HepG2 (cell line): ENCODE data around the gene FXYD6. TPM values are rescaled to one million over a fixed set of nuclear protein-coding genes. Genes with fewer than 3 reads are reported as not detected.

Source experiments
- ATAC-seq: fragments of 200-7000 bp; cut with Tn5 transposase; 3 replicates; pipeline ENCODE4 v1.9.1; 2020; ENCODE audit warnings: mild to moderate bottlenecking, moderate library complexity
- BruUV-seq: library from RNA; stranded (reverse); fragments of 400-500 nt; replicated peaks from 2 replicates; lab custom pipeline; 2021; lab: Mats Ljungman, UMichigan
- CTCF ChIA-PET: fragments of 300-600 bp; formaldehyde crosslinking; extraction: SDS; loops from one replicate; lab custom pipeline; 2021; ENCODE audit warnings: low total read pairs, inconsistent platforms, low intra/inter-chr PET ratio; lab: Yijun Ruan, JAX
- POLR2A ChIA-PET: fragments of 350-600 bp; sonication (Branson Sonifier 250); formaldehyde crosslinking; loops from one replicate; lab custom pipeline; 2020; ENCODE audit warnings: antibody characterized with exemption, inconsistent platforms; lab: Yijun Ruan, JAX
- DNase-seq: peaks from one replicate; pipeline ENCODE4 v3.0.0-alpha.2; 2015; ENCODE audit warnings: low spot score
- FAIRE-seq: peaks from 3 replicates; lab custom pipeline; 2011; peaks lifted over from hg19 to GRCh38; lab: Jason Lieb, UNC
- H2AFZ ChIP-seq: one replicate; pipeline ENCODE4 v1.6.1; 2011; ENCODE audit warnings: low read length, inconsistent platforms
- H3K27ac ChIP-seq: fragments of 300-600 bp; 3 replicates; pipeline ENCODE4 v1.8.0; 2011; ENCODE audit warnings: mixed run types, mild to moderate bottlenecking, mixed read lengths, low read length, inconsistent platforms; ENCODE audit not compliant: insufficient read depth; ENCODE audit errors: extremely low read length
- H3K27me3 ChIP-seq, 2 experiments: fragments of 200-600 bp in 1 of 2; 2 replicates in 1 of 2; 3 replicates in 1 of 2; pipeline versions ENCODE4 v1.6.0 to v1.8.0; 2011; ENCODE audit warnings: low read length in 2 of 2, mild to moderate bottlenecking in 2 of 2, moderate library complexity in 2 of 2, inconsistent platforms in 1 of 2; ENCODE audit not compliant: insufficient read depth in 2 of 2, control insufficient read depth in 1 of 2
- H3K36me3 ChIP-seq, 2 experiments: fragments of 200-600 bp in 1 of 2; replicated peaks in 1 of 2; 2 replicates in 1 of 2; 3 replicates in 1 of 2; pipeline versions ENCODE4 v1.5.1 to v1.8.0; 2011; ENCODE audit warnings: low read length in 2 of 2, inconsistent platforms in 1 of 2; ENCODE audit not compliant: insufficient read depth in 2 of 2, control insufficient read depth in 1 of 2
- H3K4me1 ChIP-seq: 2 replicates; pipeline ENCODE4 v1.5.1; 2012; ENCODE audit warnings: low read length, inconsistent platforms; ENCODE audit not compliant: insufficient read depth
- H3K4me2 ChIP-seq: 2 replicates; pipeline ENCODE4 v1.6.0; 2011; ENCODE audit warnings: low read depth, low read length, inconsistent platforms
- H3K4me3 ChIP-seq, 3 experiments: fragments of 200-600 bp in 1 of 3; sonication (generic), shearing (Covaris generic) in 1 of 3; replicated peaks in 1 of 3; 2 replicates each; pipeline ENCODE4 v1.5.1; 2011 to 2016; ENCODE audit warnings: low read length in 3 of 3, inconsistent platforms in 2 of 3, low read depth in 2 of 3, mild to moderate bottlenecking in 2 of 3, control low read depth in 1 of 3, mixed read lengths in 1 of 3; ENCODE audit not compliant: insufficient read depth in 1 of 3
- H3K79me2 ChIP-seq: one replicate; pipeline ENCODE4 v1.6.1; 2011; ENCODE audit warnings: low read length, inconsistent platforms; ENCODE audit not compliant: insufficient read depth
- H3K9ac ChIP-seq: 2 replicates; pipeline ENCODE4 v1.6.0; 2011; ENCODE audit warnings: mild to moderate bottlenecking, low read depth, low read length, inconsistent platforms; ENCODE audit not compliant: insufficient read depth
- H3K9me3 ChIP-seq: 2 replicates; pipeline ENCODE4 v1.5.1; 2012; ENCODE audit warnings: mild to moderate bottlenecking, low read length
- H4K20me1 ChIP-seq: 2 replicates; pipeline ENCODE4 v1.6.0; 2011; ENCODE audit warnings: inconsistent platforms, mild to moderate bottlenecking, low read length, moderate library complexity; ENCODE audit not compliant: insufficient read depth
- E2F1 ChIP-seq: sonication (generic); formaldehyde crosslinking; IDR thresholded peaks from 2 replicates; pipeline ENCODE4 v1.5.0; 2020; ENCODE audit warnings: missing genetic modification reagents
- FOXP4 ChIP-seq: sonication (generic); formaldehyde crosslinking; IDR thresholded peaks from 2 replicates; pipeline ENCODE4 v1.4.0; 2020; ENCODE audit warnings: missing genetic modification reagents
- MXD4 ChIP-seq: IDR thresholded peaks from 2 replicates; pipeline ENCODE4 v1.6.1; 2016; ENCODE audit warnings: mild to moderate bottlenecking, missing biosample characterization, missing genetic modification reagents
- SOX6 ChIP-seq, 2 experiments: fragments of 450-650 bp in 1 of 2; sonication (generic) in 1 of 2; formaldehyde crosslinking in 1 of 2; IDR thresholded peaks; 2 replicates each; pipeline versions ENCODE4 v1.4.0 to v1.6.1; 2017 to 2020; ENCODE audit warnings: antibody characterized with exemption in 1 of 2, mild to moderate bottlenecking in 1 of 2, missing genetic modification reagents in 1 of 2
- TERF1 ChIP-seq: sonication (generic); formaldehyde crosslinking; IDR thresholded peaks from 2 replicates; pipeline ENCODE4 v1.8.0; 2022; ENCODE audit warnings: mild to moderate bottlenecking, missing genetic modification reagents, moderate library complexity
- TRIM22 ChIP-seq: fragments of 450-650 bp; IDR thresholded peaks from 2 replicates; pipeline ENCODE4 v1.6.1; 2017
- ZFP37 ChIP-seq: sonication (generic); formaldehyde crosslinking; IDR thresholded peaks from 2 replicates; pipeline ENCODE4 v1.4.0; 2020; ENCODE audit warnings: missing genetic modification reagents, borderline replicate concordance
- ZNF207 ChIP-seq: fragments of 450-650 bp; IDR thresholded peaks from 2 replicates; pipeline ENCODE4 v1.6.1; 2016; ENCODE audit warnings: antibody characterized with exemption, borderline replicate concordance
- ZNF646 ChIP-seq: sonication (generic); formaldehyde crosslinking; IDR thresholded peaks from 2 replicates; pipeline ENCODE4 v1.9.0; 2021; ENCODE audit warnings: mild to moderate bottlenecking, missing genetic modification reagents
- ZNF724P ChIP-seq: sonication (generic); formaldehyde crosslinking; IDR thresholded peaks from 2 replicates; pipeline ENCODE4 v1.8.0; 2022; ENCODE audit warnings: missing genetic modification reagents, borderline replicate concordance
- WGBS: methylation state at CpG from one replicate; pipeline ENCODE4 v1.1.6; 2017; ENCODE audit warnings: low lambda C conversion rate; 5-methylcytosine and 5-hydroxymethylcytosine counted together
- in situ Hi-C: cut with HindIII; loops from 2 replicates; pipeline ENCODE4 v1.10.0; 2017; ENCODE audit warnings: low pct_unique_long_range_greater_than_20kb; ENCODE audit not compliant: extremely low pct_ligation_motif_present
- intact Hi-C: fragments of 100-400 bp; cut with micrococcal nuclease; formaldehyde crosslinking; loops from one replicate; pipeline ENCODE4 v1.10.0; 2022; ENCODE audit not compliant: unreplicated experiment
- polyA plus RNA-seq, 8 experiments: library from polyadenylated mRNA; depleted of rRNA in 3 of 8; stranded (reverse) in 7 of 8; unstranded in 1 of 8; fragments of >200 nt; fragmentation: Illumina TruSeq in 4 of 8; extraction: Trizol in 4 of 8; gene quantifications; 2 replicates each; pipeline versions ENCODE4 v1.2.1 to v1.2.3, GENCODE V29; 2011 to 2016; ENCODE audit warnings: low read depth in 4 of 8, missing spikeins in 1 of 8, mixed read lengths in 1 of 8; ENCODE audit not compliant: insufficient read depth in 1 of 8
- total RNA-seq, 5 experiments: library from RNA; depleted of rRNA; stranded (reverse); fragments of >200 nt; fragmentation: Illumina TruSeq; extraction: Trizol; gene quantifications; 2 replicates each; pipeline ENCODE4 v1.2.3, GENCODE V29; 2016; ENCODE audit warnings: low read depth in 1 of 5

FXYD6 gene
- total and polyA plus RNA-seq, 2 of the 13 experiments (the other 11 are each of a cell fraction or from before 2014, with no cell fraction given), result not detected

GRCh38 chr11:117838901-117839300 is 37.6 kb downstream of the FXYD6 start (continued):
- TF ChIP-seq ZNF724P (CRISPR knock-in tag) (no peak), E2F1 (CRISPR knock-in tag) (no peak), MXD4 (CRISPR knock-in tag) (no peak)
- TF ChIP-seq, all 625 proteins: peak for 0

GRCh38 chr11:117837791-117838190 is 38.7 kb downstream of the FXYD6 start:
- Histone ChIP-seq H3K4me2 (no peak overlapping the region), H3K36me3 (no peaks in the 10 kb centered on the region), H3K27ac (no peak overlapping the region), H3K9ac (no peak overlapping the region), H3K79me2 (no peaks in the 10 kb centered on the region), H2AFZ (no peak overlapping the region), H3K4me3 (no peak overlapping the region), H3K27me3 (peaks cover 13 to 57% of the 10 kb centered on the region in 2 experiments; a peak in 4 of 5 replicates), H4K20me1 (no peaks in the 10 kb centered on the region), H3K4me1 (peaks cover 22% of the 10 kb centered on the region), H3K9me3 (no peaks in the 10 kb centered on the region)
- DNase-seq, result no peak
- intact Hi-C loops (no loop called here), in situ Hi-C loops (loop anchor here (10.0 kb wide), 1 partner anchor 217 kb away; no protein-coding TSS in a partner anchor)
- FAIRE-seq, result no peak
- no TSS peak for BruUV-seq
- no peak for ATAC-seq
- 34% methylated on average over 8 of the region's 8 CpGs for WGBS
- CTCF ChIA-PET, result no interaction called here
- POLR2A ChIA-PET, result no interaction called here
- no peak for TF ChIP-seq ZNF207
- no peak for TF ChIP-seq SOX6 (IDR thresholded peaks at IDR 0.05)
- TF ChIP-seq SOX6 (CRISPR knock-in tag; IDR thresholded peaks at IDR 0.05), result peak; percentile 75
- TF ChIP-seq ZFP37, result no peak
- 0 out of 2 replicates have a peak, but pooled peaks have one; percentile 22 for TF ChIP-seq FOXP4 (CRISPR knock-in tag)
- TF ChIP-seq TRIM22, result no peak
- TF ChIP-seq ZNF646 (CRISPR knock-in tag), result peak; percentile 65; the same call in 1 of the 2 replicates
- no peak for TF ChIP-seq TERF1 (CRISPR knock-in tag)
